HG03442 (cell line): ENCODE data around the gene DCDC1.
"Not testable (repeated sequence)": the region's sequence is repeated elsewhere in the genome, so short reads cannot be mapped to it uniquely, and the experiment has no call there.

Source experiments
- ATAC-seq: cut with Tn5 transposase; IDR thresholded peaks from one replicate; pipeline ENCODE4 v1.9.1; 2021; ENCODE audit warnings: mild to moderate bottlenecking, moderate library complexity; ENCODE audit not compliant: unreplicated experiment

Gene DCDC1

GRCh38 chr11:31326470-31327148 is 42.9 kb downstream of the DCDC1 start:
- ATAC-seq, result no peak

DNA sequence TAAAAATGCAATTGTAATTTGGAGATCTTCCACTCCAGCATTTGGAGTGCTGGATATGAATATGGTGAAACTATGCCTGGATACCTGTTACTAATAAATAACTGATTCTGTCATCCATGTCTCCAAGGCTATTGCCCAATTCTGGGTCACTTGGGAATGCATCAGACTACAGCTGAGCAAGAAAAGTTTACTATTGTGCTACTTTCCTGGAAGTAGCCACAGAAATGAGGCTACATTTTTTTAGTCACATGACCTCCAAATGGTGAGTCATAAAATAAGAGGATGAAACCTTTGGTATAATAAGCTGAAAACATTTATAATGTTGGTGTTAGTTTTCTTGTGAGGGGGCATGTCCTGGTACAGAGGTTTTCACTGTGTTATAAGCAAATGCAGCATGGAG is 44.4 kb downstream of the DCDC1 start:
- ATAC-seq, result no peak

DNA sequence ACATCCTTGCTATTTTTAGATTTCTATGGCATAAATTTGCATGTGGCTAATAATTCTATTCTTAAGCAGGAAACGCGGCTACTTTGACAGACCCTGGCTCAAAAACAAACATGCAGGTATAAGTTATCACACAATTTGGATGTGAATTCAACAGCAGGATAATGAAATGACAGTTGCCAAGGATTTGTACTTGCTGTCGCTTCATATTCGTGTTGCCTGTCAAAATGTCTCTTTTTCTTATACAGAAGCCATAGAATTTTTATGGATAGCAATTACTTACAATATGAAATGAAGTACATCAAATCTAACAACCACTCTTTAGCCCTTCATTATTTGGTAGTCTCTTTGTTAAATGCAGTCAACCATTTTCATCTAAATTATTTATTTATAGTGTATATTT is 46.4 kb downstream of the DCDC1 start:
- ATAC-seq, result no peak

DNA sequence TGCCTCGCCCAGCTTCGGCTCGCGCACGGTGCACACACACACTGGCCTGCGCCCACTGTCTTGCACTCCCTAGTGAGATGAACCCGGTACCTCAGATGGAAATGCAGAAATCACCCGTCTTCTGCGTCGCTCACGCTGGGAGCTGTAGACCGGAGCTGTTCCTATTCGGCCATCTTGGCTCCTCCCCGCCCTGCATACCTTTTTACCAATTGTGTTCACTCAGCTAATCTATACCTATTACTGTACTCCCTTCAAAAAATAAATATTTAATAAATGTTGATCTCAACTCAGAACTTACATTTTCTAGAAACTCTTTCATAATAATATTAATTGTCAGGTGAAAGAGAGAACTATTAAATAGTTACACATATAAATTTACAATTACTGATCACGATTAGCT is 48.0 kb downstream of the DCDC1 start:
- ATAC-seq, result not testable (repeated sequence)

DNA sequence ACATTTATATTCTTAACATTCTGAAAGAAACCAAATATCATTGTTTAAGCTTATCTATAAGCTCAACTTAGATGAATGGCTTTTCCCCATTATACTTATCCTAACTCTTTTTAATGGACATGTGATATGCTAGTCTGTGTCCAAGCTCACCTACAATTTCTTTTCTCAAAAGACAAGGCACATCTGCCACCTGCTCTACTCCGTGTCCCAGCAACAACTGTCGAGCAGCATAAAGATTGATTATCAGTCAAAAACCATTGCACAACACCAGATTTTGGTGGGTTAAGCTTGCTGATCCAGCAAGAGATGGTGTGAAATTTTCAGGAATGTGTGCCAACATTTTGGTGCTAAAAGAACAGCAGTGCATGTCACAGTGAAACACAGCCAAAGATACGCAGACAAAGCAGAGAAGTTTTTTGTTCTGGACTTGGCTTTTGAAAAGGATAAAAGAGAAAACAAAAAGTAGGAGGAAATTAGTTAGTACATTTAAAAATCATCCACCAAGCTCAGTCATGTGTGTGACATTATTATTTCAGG is 65.8 kb downstream of the DCDC1 start:
- no peak for ATAC-seq

DNA sequence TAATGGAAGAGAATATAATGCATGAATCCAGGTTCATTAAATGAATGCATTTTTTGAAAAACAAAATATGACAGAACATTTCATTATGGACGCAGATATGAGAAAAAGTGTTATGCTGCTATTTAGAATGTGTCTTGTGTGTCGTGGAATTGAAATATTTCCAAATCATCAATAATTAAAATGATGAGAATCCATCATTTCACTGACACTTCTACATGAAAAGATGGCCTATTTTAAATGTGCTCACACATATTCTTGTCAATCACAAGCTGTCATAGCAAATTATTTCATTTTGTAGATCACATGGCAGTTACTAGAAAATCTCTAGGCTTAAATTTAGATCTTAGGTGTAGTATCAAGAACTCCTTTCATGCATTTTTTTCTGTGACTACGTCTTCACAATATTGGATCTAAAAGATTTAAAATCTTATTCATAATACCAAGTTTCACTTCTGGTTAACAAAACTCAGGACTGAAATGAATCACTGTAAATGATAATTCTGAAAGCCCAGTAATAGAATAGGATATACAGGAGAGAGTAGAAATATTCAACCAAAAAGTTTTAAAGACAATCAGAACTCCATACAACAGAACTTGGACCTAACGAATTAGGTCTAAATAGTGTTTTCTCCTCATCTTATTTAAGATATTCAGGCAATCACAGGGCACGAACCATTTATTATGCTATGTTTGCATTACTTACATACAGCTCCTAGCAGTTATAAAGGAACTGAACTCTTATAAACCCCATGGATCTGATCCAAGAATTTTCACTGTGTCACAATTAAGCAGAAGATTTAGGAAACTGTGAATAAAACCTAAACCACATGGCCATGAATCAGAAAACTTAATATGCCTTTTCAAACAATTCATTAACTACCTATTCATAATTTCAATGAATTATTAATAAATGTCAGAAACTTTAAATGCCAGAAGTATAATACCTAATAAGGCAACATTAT is 67.7 kb downstream of the DCDC1 start:
- ATAC-seq, result no peak

DNA sequence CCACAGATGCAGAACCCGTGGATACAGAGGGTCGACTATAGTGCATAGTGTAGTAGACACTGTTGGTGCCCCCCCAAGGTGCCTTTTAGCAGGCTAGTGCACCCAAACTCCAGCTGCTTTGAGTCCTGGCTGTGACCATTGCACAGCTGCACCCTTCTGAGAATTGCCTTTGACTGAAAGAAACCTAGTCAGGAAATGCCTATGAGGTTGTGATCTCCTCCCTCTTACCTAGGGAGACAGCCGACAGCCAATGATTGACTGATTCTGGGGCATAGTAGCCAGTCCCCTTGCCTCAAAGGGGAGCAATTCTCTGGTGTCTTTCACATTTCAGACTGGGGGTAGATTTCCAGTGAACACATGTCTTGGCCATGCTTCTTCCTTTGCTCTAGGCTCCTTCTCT is 74.2 kb downstream of the DCDC1 start:
- no peak for ATAC-seq

- ATAC-seq, result not testable (repeated sequence)
Measured at GRCh38 chr11:31273527-31273926, 96.0 kb downstream of the DCDC1 start.

DNA sequence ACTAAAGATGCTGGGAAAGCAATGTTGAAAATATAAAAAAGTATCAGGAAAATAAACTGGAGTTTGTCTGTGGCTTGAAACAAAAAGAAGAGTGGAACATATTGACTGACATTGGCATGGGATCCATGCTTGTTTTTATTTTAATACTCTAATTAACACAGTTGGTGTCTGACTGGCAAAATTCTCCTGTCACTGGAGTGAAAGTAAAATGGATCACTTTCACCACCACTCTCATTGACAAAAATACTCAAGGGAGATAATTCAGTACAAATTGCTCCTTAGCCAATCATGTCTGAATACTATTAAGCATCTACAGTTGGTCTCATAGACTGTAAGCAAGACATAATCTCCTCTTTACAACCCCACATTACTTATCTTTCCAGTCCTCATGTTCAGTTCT is 101.8 kb downstream of the DCDC1 start:
- no peak for ATAC-seq

DNA sequence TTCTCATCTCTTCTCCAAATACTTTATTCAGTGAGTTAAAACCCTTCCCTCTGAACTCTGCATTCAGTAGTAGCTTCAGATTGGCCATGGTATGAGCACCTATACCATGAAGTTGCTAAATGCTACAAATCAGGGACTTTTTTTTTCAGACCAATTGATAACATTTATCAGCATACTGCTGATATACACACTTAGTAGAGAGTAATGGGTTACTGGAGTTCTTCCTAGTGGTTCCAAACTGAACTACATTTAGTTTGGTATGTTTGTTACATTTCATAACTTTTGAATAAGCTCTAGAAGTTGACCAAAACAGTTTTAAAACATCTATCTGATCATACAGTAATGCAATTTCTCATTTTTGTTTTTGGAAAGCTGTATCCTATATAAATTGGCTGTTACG is 104.7 kb downstream of the DCDC1 start:
- ATAC-seq, result no peak

DNA sequence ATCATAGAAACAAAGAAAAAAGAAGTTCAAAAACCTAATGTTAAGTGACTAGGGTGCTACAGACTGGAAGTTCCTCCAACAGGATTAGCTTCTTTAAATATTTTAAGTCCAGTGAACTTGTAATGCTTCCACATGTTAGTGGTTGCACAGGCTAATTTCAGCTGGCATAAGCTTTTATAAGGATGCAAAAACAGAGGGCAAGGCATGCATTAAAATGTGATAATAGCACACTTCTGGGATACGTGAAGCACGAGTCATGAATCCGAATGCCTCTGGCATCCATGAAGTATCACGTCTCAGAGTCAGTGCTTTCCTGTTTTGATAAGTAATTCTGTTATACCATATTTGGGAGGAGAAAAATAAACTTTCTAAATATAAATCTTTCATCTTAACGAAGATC is 106.8 kb downstream of the DCDC1 start:
- no peak for ATAC-seq

- ATAC-seq, result no peak
Measured at GRCh38 chr11:31259797-31260196, 109.7 kb downstream of the DCDC1 start.

- no peak for ATAC-seq
Measured at GRCh38 chr11:31254415-31254814, 115.1 kb downstream of the DCDC1 start.

DNA sequence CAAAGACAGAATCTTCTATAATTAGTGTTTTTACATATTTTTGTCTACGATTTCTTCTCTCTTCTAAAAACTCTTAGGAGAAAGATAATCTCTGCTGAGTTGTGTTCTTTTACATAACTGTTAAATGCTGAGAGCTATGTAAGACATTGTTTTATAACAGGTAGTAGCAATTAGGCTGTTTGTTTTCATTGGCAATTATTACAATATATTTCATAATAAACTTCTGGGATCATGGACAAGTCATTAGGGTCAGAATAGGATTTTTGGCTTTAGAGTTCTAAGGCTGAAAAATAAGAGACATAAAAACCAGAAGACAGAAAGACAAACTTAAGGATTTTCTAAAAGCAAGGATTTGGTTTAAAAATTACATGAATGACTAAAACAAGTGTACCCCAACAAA is 120.8 kb downstream of the DCDC1 start:
- no peak for ATAC-seq

DNA sequence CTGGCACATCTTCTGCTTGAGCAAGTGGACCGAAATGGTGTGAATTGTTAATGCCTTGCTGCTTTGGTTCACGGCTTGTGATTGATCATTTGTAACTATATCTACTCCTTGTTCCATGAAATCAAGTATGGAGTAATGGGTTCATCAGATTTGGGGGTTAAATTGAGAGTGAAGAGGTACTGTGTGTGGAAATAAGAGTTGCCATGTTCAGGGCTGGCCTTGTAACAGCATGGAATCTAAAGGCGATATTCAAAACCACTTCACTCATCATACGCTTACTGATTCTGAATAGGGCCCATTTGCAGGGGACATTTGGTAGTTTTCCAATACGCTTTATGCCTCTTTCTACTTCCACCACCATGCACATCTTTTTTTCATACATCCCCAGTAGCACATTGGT is 122.2 kb downstream of the DCDC1 start:
- no peak for ATAC-seq

GRCh38 chr11:31246451-31247165 is 122.9 kb downstream of the DCDC1 start:
- ATAC-seq, result no peak

- no peak for ATAC-seq
Measured at GRCh38 chr11:31243706-31244105, 125.8 kb downstream of the DCDC1 start.

DNA sequence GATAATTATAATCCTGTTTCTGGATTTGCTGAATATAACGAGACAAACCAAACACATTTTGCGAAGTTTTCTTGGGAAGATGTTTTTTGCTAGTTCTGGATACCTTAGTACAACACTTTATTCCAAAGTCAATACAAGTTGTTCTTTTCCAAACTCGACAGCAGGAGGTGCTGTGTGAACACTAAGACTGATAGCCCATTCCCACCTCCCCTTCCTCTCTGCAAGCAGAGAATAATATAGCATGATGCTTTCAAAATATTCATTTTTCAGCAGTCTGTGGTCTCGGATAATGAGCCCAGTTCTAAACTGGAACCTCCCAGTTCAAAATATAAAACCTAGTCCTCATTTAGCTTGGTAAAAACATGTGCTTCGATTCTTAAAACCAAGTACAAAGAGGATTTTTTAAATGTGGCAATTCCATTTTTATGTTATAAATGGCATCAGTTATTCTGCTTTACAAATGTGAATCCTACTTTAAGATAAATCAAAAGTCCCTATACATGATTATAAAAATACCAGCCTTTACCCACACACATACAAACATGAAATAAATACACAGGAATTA is 129.1 kb downstream of the DCDC1 start:
- ATAC-seq, result no peak

GRCh38 chr11:31237819-31238760 is 131.4 kb downstream of the DCDC1 start:
- no peak for ATAC-seq

GRCh38 chr11:31236143-31236542 is 133.4 kb downstream of the DCDC1 start:
- ATAC-seq, result no peak
